ENCODE data around the gene COL9A3.

Gene COL9A3

GRCh38 chr20:62779417-62779685 lies 37.5 kb upstream of the COL9A3 start:
- no peak for DNase-seq

GRCh38 chr20:62780204-62780603 lies 36.6 kb upstream of the COL9A3 start:
- peak; percentile 46 for DNase-seq

GRCh38 chr20:62780696-62781095 lies 36.2 kb upstream of the COL9A3 start:
- DNase-seq, result peak; percentile 46

GRCh38 chr20:62782149-62782892 lies 34.5 kb upstream of the COL9A3 start:
- DNase-seq, result no peak

- DNase-seq, result no peak
Observed at GRCh38 chr20:62782893-62783278, 34.0 kb upstream of the COL9A3 start.

GRCh38 chr20:62784497-62784896 lies 32.4 kb upstream of the COL9A3 start:
- no peak for DNase-seq

- no peak for DNase-seq
Observed at GRCh38 chr20:62785393-62785792, 31.5 kb upstream of the COL9A3 start.

GRCh38 chr20:62786157-62786556 lies 30.7 kb upstream of the COL9A3 start:
- DNase-seq, result no peak

GRCh38 chr20:62787321-62787720 lies 29.5 kb upstream of the COL9A3 start:
- DNase-seq, result no peak

- DNase-seq, result no peak
Observed at GRCh38 chr20:62787866-62788265, 29.0 kb upstream of the COL9A3 start.

GRCh38 chr20:62788607-62789006 lies 28.2 kb upstream of the COL9A3 start:
- DNase-seq, result no peak

GRCh38 chr20:62790075-62790474 lies 26.8 kb upstream of the COL9A3 start:
- DNase-seq, result no peak

- peak; percentile 86 for DNase-seq
Observed at GRCh38 chr20:62791301-62792181, 25.3 kb upstream of the COL9A3 start.

GRCh38 chr20:62792182-62792939 lies 24.5 kb upstream of the COL9A3 start:
- DNase-seq, result no peak

GRCh38 chr20:62792940-62793756 lies 23.7 kb upstream of the COL9A3 start:
- DNase-seq, result no peak

- no peak for DNase-seq
Observed at GRCh38 chr20:62793757-62794006, 23.2 kb upstream of the COL9A3 start.

- DNase-seq, result peak; percentile 89
Observed at GRCh38 chr20:62794007-62794724, 22.7 kb upstream of the COL9A3 start.

- DNase-seq, result peak; percentile 68
Observed at GRCh38 chr20:62795023-62795761, 21.7 kb upstream of the COL9A3 start.

GRCh38 chr20:62796699-62797491 lies 20.0 kb upstream of the COL9A3 start:
- DNase-seq, result no peak

- DNase-seq, result no peak
Observed at GRCh38 chr20:62797671-62798532, 18.9 kb upstream of the COL9A3 start.
